ENCODE data around the gene ANKRD24.
"Not testable (repeated sequence)": the region's sequence is repeated elsewhere in the genome, so short reads cannot be mapped to it uniquely, and the experiment has no call there.

ANKRD24 gene

GRCh38 chr19:4216846-4217245, 34.4 kb downstream of the ANKRD24 start:
- no peak for ATAC-seq
- no peak for TF ChIP-seq BACH2 (CRISPR knock-in tag; IDR thresholded peaks at IDR 0.05; ENCODE audit: borderline replicate concordance)
- no peak for TF ChIP-seq GLIS3 (CRISPR knock-in tag; IDR thresholded peaks at IDR 0.05)

- TF ChIP-seq TSHZ2 (CRISPR knock-in tag; IDR thresholded peaks at IDR 0.05) (no peak), BACH2 (CRISPR knock-in tag; IDR thresholded peaks at IDR 0.05; ENCODE audit: borderline replicate concordance) (no peak), ESRRG (CRISPR knock-in tag; IDR thresholded peaks at IDR 0.05) (no peak), CSRNP3 (CRISPR knock-in tag; IDR thresholded peaks at IDR 0.05) (no peak), ZNF8 (CRISPR knock-in tag; IDR thresholded peaks at IDR 0.05) (no peak), ZFP3 (CRISPR knock-in tag; IDR thresholded peaks at IDR 0.05) (no peak), ZNF70 (CRISPR knock-in tag; IDR thresholded peaks at IDR 0.05) (no peak), GLIS3 (CRISPR knock-in tag; IDR thresholded peaks at IDR 0.05) (no peak), PPARA (CRISPR knock-in tag; IDR thresholded peaks at IDR 0.05; ENCODE audit: borderline replicate concordance) (no peak), ZFP30 (CRISPR knock-in tag; IDR thresholded peaks at IDR 0.05) (no peak), OSR1 (CRISPR knock-in tag; IDR thresholded peaks at IDR 0.05) (no peak), PATZ1 (CRISPR knock-in tag; IDR thresholded peaks at IDR 0.05; ENCODE audit: borderline replicate concordance) (no peak), CSDC2 (CRISPR knock-in tag; IDR thresholded peaks at IDR 0.05) (no peak), CREB5 (CRISPR knock-in tag; IDR thresholded peaks at IDR 0.05; ENCODE audit: low read depth) (no peak), POU6F1 (CRISPR knock-in tag; IDR thresholded peaks at IDR 0.05; ENCODE audit: borderline replicate concordance, low read depth) (no peak), TCF4 (CRISPR knock-in tag; IDR thresholded peaks at IDR 0.05; ENCODE audit: borderline replicate concordance) (no peak), ISL1 (CRISPR knock-in tag; IDR thresholded peaks at IDR 0.05) (no peak), ARNTL (CRISPR knock-in tag; IDR thresholded peaks at IDR 0.05; ENCODE audit: borderline replicate concordance, low read depth) (no peak)
- no peak for ATAC-seq
These were observed 35.2 kb downstream of the ANKRD24 start for GRCh38 chr19:4217429-4218264.

- ATAC-seq = not testable (repeated sequence)
These were observed 36.0 kb downstream of the ANKRD24 start for GRCh38 chr19:4218523-4218922.

- ATAC-seq = no peak
- TF ChIP-seq CSRNP3 (CRISPR knock-in tag; IDR thresholded peaks at IDR 0.05) (no peak), ZFP3 (CRISPR knock-in tag; IDR thresholded peaks at IDR 0.05) (no peak), ARNTL (CRISPR knock-in tag; IDR thresholded peaks at IDR 0.05; ENCODE audit: borderline replicate concordance, low read depth) (no peak), TCF4 (CRISPR knock-in tag; IDR thresholded peaks at IDR 0.05; ENCODE audit: borderline replicate concordance) (no peak), PPARA (CRISPR knock-in tag; IDR thresholded peaks at IDR 0.05; ENCODE audit: borderline replicate concordance) (no peak), BACH2 (CRISPR knock-in tag; IDR thresholded peaks at IDR 0.05; ENCODE audit: borderline replicate concordance) (no peak), ZNF565 (CRISPR knock-in tag; conservative IDR thresholded peaks at IDR 0.05; ENCODE audit: low read depth) (no peak), TOX (CRISPR knock-in tag; IDR thresholded peaks at IDR 0.05; ENCODE audit: borderline replicate concordance) (no peak), ESRRG (CRISPR knock-in tag; IDR thresholded peaks at IDR 0.05) (no peak), PATZ1 (CRISPR knock-in tag; IDR thresholded peaks at IDR 0.05; ENCODE audit: borderline replicate concordance) (no peak), ZC3H10 (CRISPR knock-in tag; IDR thresholded peaks at IDR 0.05) (no peak), GLIS3 (CRISPR knock-in tag; IDR thresholded peaks at IDR 0.05) (no peak), ZFP30 (CRISPR knock-in tag; IDR thresholded peaks at IDR 0.05) (no peak)
These were observed 37.7 kb downstream of the ANKRD24 start for GRCh38 chr19:4220188-4220587.

All from SK-N-SH treated with all-trans-retinoic acid at 6 μM for 48 hours (cell line).